Measurements from ENCODE around the gene ENTPD5. TPM values are rescaled to one million over a fixed set of nuclear protein-coding genes. Genes with fewer than 3 reads are reported as not detected.

ENTPD5 gene
- total and polyA plus RNA-seq, 11 donors: 4.7 to 12.3 (median 6.7) TPM

DNA sequence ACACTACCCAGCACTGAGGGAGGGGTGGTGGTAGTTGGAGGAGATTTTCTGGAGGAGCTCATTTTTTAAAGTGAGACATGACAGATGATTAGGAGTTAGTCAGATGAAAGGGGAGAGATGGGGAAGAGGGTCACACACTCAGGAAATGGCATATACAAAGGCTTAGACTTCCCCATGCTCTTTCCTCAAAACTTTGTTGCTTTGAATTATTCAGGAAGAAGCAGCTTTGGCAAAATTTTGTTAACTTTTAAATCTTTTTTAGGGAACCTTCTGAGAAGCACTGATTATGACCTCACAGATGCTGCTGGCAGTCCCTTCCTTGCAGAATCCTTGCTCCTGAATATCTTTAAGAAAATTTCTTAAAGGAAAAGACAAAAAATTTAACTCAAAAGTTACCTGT, 45.3 kb upstream of the ENTPD5 start:
- no peak for ATAC-seq
- Histone ChIP-seq H3K9me3 (no peaks in the 10 kb centered on the region), H3K36me3 (peaks cover 0 to 100% (median 84%) of the 10 kb centered on the region in 9 donors), H3K27ac (peak overlapping the region in 1 of 12 donors; percentile 52), H3K27me3 (no peaks in the 10 kb centered on the region), H3K4me1 (peaks cover 0 to 5% (median 0%) of the 10 kb centered on the region in 12 donors), H3K4me3 (no peak overlapping the region)
- intact Hi-C loops (cut with DNase I): no loop called here
- TF ChIP-seq, protein P1, sequence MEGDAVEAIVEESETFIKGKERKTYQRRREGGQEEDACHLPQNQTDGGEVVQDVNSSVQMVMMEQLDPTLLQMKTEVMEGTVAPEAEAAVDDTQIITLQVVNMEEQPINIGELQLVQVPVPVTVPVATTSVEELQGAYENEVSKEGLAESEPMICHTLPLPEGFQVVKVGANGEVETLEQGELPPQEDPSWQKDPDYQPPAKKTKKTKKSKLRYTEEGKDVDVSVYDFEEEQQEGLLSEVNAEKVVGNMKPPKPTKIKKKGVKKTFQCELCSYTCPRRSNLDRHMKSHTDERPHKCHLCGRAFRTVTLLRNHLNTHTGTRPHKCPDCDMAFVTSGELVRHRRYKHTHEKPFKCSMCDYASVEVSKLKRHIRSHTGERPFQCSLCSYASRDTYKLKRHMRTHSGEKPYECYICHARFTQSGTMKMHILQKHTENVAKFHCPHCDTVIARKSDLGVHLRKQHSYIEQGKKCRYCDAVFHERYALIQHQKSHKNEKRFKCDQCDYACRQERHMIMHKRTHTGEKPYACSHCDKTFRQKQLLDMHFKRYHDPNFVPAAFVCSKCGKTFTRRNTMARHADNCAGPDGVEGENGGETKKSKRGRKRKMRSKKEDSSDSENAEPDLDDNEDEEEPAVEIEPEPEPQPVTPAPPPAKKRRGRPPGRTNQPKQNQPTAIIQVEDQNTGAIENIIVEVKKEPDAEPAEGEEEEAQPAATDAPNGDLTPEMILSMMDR (IDR thresholded peaks at IDR 0.05): no peak
- TF ChIP-seq POLR2A (IDR thresholded peaks at IDR 0.05): no peak
- no peak for DNase-seq

DNA sequence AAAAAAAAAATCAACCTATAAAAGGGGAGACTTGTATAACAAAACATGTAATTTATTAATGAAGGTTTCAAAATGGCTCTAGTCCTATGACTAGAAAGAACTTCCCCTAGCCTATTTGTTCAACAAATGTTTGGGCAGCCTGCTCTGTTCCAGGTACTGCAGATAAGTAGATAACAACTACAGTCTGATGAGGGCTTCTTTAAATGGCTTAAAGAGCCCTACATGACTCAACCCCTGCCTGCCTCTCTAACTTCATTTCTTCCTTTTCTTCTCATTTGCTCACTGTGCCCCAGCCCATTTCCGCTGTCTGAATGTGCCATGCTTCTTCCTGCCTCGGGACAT, 43.7 kb upstream of the ENTPD5 start:
- H3K9me3 ChIP-seq: no peaks in the 10 kb centered on the region
- H3K36me3 ChIP-seq: peaks cover 0 to 100% (median 84%) of the 10 kb centered on the region in 9 donors
- TF ChIP-seq POLR2A (IDR thresholded peaks at IDR 0.05): no peak
- TF ChIP-seq, protein P1 (IDR thresholded peaks at IDR 0.05): no peak
- peaks cover 0 to 5% (median 0%) of the 10 kb centered on the region in 12 donors for H3K4me1 ChIP-seq
- WGBS, 4 donors: 90 to 96% (median 92%) methylated on average over 2 of the region's 2 CpGs
- DNase-seq (no peak), ATAC-seq (no peak)
- H3K27me3 ChIP-seq: no peaks in the 10 kb centered on the region
- intact Hi-C loops (cut with DNase I): no loop called here
- H3K4me3 ChIP-seq: no peak overlapping the region
- no peak overlapping the region for H3K27ac ChIP-seq

DNA sequence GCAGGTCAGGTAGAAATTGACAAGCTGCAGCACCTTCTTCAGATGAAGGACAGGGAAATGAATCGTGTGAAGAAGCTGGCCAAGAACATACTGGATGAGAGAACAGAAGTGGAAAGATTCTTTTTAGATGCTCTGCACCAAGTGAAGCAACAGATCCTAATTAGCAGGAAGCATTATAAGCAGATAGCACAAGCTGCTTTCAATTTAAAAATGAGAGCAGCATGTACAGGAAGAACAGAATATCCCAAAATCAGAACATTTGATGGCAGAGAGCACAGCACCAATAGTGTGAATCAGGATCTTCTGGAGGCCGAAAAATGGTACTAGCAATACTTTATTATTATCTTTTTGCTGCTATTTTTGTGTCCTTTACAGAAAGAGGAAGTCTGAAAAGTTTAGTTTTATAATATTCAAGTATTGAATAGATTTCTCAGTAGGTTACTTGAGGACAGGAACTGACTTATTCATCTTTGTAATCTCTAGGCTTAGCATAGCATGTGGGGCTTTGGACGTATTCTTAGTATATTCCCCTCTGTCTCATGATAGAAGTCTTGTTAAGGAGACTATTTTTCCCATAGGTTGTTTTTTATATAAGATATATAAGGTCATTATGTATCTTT, 30.9 kb upstream of the ENTPD5 start:
- no peak for TF ChIP-seq POLR2A (IDR thresholded peaks at IDR 0.05)
- TF ChIP-seq, protein P1 (IDR thresholded peaks at IDR 0.05): no peak
- ATAC-seq (no peak), DNase-seq (no peak)
- H3K36me3 ChIP-seq: peaks cover 0 to 34% (median 4%) of the 10 kb centered on the region in 9 donors
- no peaks in the 10 kb centered on the region for H3K9me3 ChIP-seq
- peaks cover 0 to 8% (median 0%) of the 10 kb centered on the region in 12 donors for H3K4me1 ChIP-seq
- no peak overlapping the region for H3K27ac ChIP-seq
- H3K4me3 ChIP-seq: no peak overlapping the region
- H3K27me3 ChIP-seq: no peaks in the 10 kb centered on the region
- intact Hi-C loops (cut with DNase I): no loop called here
- WGBS, 4 donors: 70 to 80% (median 76%) methylated on average over 3 of the region's 3 CpGs

DNA sequence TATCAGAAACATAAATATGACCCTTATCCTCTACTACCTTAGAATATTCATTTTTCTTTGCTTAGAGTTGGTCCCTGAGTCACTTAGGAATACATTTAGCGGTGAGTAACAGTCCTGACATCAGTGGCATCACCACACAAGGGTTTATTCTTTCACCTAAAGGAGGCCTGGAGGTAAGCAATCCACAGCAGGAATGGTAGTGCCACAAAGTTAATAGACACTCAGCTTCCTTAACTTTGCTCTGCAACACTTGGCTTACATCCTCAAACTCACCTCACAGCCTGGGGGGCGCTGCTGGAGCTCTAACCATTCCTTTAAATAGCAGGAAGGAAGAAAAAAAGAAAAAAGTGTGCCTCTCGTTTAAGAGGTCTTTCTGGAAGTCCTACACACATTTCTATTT, 29.2 kb upstream of the ENTPD5 start:
- DNase-seq (no peak), ATAC-seq (no peak)
- TF ChIP-seq POLR2A (IDR thresholded peaks at IDR 0.05): no peak
- TF ChIP-seq, protein P1 (IDR thresholded peaks at IDR 0.05): no peak
- intact Hi-C loops (cut with DNase I): no loop called here
- Histone ChIP-seq H3K9me3 (no peaks in the 10 kb centered on the region), H3K27me3 (no peaks in the 10 kb centered on the region), H3K36me3 (peaks cover 0 to 33% (median 4%) of the 10 kb centered on the region in 9 donors), H3K27ac (no peak overlapping the region), H3K4me1 (peaks cover 0 to 8% (median 0%) of the 10 kb centered on the region in 12 donors), H3K4me3 (no peak overlapping the region)
- WGBS, 4 donors: 57 to 68% (median 66%) methylated on average over 3 of the region's 3 CpGs

Measured in heart left ventricle (tissue), 16 donors.